Activated CD8-positive, alpha-beta memory T cell treated with anti-CD3 and anti-CD28 coated beads, Interleukin-2, amount 50 U/mL, for 24 hours (primary cell): ENCODE results near the gene SSBP2.
"Not testable (repeated sequence)": the region's sequence is repeated elsewhere in the genome, so short reads cannot be mapped to it uniquely, and the experiment has no call there.

Experiments used
- DNase-seq: peaks from one replicate; pipeline ENCODE4 v3.0.0-alpha.2; 2020; ENCODE audit errors: extremely low read depth

Gene SSBP2

DNA sequence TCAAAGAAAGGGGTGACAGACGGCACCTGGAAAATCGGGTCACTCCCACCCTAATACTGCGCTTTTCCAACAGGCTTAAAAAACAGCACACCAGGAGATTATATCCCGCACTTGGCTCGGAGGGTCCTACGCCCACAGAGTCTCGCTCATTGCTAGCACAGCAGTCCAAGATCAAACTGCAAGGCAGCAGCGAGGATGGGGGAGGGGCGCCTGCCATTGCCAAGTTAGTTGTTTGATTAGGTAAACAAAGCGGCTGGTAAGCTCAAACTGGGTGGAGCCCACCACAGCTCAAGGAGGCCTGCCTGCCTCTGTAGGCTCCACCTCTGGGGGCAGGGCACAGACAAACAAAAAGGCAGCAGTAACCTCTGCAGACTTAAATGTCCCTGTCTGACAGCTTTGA lies 158.8 kb downstream of the SSBP2 start:
- DNase-seq: not testable (repeated sequence)

DNA sequence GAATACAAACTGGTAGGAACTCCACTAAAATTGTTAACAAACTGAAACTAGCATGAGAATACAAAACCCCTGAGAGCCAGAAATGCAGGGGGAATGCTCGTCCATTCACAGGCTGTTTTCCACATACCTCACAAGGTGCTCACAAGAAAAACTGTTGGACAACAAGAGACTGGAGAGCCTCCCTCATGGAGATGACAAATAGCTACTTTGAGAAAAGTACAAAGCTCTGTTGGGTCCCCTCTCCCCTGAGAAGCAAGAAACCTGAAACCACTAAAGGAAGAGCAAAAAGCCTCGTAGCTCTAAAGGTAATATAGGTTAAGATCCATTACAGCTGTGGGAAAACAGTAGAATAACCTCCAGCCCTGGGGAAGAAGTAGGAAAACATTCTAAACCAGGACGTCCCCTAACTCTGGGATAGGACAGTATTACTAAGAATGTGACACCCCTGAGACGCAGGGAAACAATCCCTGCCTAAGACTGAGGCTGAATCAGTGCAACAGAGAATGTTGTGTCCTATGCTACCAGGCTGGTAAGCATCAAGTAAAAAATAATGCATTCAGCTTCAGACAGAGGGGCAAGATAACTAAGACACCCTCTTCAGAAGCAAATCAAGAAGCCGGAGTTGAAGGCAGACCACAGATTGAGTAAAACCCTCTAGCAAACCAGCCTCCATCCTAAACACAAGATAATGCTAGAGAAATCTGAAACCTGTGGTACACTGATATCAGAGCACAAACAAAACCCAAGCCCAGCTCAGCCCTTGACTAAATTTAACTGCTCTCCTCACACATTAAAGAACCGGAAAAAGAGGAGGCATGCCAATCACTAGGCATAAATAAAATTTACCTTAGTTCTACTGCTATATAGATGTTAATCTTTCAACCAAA lies 160.2 kb downstream of the SSBP2 start:
- no peak for DNase-seq

DNA sequence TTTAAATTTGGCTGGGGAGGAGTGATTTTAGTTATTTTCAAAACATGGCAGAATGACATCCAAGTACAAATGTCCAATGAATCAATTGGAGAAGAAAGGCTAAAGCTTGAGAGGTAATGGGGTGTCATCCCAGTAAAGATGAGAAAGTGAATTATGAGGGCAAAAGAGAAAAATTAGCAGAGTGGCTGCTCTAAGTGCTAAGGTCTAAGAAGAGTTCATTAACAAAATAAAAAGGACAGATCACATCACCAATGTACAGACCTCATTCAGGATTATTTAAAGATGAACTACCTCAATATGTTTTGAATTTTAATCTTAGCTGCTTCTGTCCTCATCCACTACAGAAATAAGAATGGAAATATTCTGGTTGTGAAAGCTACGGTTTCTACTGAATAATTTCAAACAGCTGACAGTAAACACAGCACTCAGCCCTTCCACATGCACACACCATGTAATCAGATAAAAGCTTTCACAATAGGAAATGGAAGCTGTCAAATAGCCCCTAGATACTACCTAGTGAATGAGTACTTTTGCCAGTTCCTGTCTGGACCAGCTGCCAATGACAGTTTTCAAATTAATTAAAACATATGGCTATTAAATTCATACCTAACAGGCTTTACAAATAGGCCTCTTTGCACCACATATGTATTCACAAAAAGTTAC lies 171.5 kb downstream of the SSBP2 start:
- DNase-seq: no peak

DNA sequence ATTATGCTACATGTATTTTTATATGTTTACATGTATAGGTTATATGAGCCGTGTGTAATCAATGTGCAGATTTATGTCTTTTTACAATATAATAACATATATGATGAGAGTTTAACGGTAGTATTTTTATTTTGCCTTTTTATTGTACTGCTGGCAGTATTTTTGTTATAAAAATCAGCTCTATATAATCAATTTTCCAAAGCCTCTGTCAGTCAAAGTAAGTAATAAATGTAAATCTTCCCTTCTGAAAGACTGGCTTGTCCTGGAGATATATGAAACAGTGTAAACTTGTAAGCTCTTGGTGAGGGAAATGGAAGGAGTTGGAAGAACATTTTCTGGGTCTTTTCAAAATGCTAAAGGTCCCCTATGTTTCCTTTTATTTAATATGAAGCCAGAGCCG lies 173.8 kb downstream of the SSBP2 start:
- DNase-seq: no peak

DNA sequence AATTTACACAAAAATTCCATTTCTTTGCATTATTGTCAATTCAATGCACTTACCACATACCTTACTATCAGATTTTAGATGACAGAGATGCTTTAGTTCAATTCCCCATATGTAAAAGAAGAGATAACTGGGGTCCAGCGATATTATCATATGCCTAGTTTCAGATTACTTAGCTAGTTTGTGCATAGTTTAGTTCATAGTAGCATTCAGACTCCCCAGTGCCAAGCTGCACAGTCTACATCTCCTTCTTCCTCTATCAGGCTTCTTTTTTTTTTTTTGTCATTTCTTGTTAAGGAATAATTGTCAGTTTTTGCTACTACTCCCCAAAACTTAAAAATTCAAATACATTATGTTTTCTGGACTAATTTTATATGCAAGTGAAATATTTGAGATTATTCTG lies 175.0 kb downstream of the SSBP2 start:
- no peak for DNase-seq

DNA sequence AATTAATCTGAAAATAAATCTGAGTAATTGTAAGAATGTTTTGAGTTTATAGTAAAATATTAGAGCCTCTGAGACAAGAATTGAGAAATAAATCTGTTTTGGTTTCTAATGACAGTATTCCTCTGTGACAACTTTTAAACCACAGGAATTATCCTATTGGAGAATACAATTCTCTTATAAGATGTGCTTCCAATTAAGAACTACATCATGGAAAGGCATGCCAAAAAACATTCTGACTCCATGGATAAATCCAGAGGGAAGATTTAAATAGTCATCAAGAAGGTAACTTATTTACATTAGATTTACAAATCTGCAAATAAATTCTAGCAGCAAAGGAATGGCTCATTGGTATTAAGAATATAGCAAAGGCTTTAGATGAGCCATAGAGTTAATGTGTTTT lies 178.7 kb downstream of the SSBP2 start:
- no peak for DNase-seq

DNA sequence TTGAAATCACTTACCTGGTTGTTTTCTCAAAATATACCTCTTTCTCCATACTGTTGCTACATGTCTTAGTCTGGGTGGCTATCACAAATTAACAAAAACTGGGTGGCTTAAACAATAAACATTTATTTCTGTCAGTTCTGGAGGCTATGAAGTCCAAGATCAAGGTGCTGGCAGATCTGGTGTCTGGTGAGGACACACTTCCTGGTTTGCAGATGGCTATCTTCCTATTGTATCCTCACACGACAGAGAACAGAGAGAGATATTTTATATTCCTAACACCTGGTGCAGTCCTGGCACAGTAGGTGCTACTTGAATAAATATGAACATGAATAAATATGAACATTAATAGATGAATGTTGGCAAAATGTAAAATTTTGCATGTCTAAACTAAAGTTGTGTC lies 192.7 kb downstream of the SSBP2 start:
- no peak for DNase-seq

DNA sequence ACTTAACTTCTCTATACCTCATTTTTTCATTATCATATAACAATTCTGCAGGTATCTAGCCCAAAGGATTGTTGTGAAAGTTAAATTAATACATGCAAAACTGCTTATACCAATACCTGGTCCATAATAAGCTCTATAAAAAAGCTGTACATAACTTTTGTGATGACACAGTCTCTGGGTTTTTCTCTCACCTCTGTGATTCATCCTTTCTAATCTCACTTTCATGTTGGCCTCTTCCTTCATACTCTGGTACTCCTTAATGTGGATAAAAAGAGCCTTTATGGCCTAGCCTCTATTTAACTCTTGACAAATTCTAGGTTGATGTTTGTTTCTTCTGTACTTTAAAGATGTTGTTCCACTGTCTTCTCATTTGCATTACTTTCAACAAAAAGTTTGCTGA lies 194.1 kb downstream of the SSBP2 start:
- no peak for DNase-seq

DNA sequence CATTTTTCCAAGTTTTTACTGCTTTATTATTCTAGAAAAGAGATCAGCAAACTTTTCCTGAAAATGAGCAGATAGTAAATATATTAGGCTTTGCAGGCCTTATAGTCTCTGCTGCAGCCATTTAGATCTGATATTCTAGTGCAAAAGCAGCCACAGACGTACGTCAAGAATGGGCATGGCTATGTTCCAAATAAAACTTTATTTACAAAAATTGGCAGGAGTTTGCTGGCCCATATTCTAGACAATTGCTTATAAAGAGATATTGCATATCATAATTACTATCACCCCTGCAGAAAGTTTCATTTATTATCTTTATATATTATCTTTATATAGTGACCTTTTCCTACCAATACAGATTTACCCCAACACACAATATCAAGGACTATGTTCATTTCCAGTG lies 195.0 kb downstream of the SSBP2 start:
- no peak for DNase-seq

DNA sequence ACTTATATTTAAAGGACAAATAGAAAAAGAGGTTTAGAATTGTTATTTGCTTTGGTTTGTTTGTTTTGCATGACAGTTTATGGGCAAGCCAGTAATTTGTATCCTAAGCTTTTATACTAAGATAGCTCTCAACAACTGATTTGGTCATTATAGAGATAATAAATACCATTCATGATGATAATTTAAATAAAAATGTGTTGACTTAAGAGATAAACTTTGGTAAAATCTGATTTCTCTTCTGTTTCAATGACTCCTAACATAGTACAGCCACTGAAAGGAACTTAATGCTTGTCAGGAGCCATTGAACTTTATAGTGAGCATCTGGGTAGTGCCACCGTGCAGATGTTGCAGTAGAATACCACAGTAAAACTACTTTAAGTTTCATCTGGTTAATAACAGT lies 196.2 kb downstream of the SSBP2 start:
- no peak for DNase-seq

DNA sequence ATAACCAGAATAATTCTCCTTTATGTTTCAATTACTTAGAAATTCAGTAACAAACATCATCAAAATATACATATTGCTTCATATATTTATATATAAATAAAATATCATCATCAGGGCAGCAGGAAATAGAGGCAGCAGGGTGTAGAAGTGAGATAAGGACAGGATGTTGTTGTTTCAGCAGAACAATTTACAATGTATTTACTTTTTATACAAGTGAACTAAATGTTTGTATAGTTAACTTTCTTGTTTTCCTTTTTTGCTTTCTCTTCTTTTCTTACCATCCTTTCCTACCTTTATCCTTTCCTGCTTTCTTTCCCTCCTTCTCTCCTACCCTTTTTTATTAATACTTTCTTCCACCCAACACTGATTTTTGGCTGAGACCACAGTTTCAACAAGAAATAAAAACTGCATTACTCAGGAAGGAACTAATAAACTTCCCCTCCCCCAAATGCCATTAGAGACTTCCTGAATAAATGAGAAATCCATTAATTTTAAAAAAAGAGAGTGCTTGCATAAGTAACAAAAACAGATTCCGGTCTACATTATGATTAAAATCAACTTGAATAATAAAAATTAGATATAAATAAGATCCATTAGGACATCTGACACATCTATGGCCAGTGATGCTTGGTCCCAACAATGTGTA lies 197.2 kb downstream of the SSBP2 start:
- DNase-seq: no peak

DNA sequence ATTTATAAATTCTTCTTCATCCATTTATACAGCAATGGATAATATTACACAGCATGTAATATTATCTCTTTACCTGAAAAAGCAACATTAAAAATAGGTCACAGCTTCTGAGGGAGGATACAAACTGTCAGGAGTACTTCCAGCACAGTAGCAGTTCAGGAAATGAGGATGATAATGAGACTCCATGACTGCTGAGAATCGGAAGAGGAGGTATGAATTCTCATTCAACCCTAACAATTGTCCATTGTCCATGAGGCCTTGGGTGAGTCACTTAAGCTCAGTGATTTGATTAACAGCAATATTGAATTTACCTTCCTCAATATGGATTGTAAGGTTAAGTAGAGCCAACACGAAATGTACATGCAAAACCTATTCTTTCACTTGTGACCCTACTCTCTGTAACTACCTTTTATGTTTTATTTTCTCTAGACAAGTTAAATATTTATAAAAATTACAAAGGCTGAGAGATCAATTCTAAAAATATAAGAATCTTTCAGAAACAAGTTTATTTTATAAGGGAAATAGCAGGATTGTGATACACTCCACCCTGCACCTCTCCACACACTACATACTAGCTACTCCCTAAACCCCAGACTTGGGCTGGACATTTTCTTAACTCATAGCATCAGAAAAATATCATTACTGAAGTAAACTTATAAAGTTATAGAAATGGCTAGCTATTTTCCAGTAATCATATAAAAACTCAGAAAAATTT lies 197.9 kb downstream of the SSBP2 start:
- no peak for DNase-seq

DNA sequence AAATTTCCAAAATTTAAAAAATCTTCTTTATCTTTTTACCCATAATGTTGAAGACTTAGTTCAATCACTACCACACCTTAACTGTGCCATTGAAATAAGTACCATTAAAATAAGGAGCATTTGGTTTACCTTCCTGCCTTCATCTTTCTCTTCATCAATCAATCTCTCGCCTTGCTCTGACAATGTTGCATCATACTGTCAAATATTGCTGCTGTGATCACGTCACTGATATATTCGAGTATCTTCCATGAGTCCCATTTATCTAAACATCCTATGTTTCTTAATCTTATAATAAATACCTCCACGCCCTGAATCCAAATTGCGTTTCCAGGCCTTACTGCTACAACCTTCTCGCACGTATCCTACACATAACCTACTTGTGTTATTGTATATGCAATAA lies 201.8 kb downstream of the SSBP2 start:
- DNase-seq: no peak

DNA sequence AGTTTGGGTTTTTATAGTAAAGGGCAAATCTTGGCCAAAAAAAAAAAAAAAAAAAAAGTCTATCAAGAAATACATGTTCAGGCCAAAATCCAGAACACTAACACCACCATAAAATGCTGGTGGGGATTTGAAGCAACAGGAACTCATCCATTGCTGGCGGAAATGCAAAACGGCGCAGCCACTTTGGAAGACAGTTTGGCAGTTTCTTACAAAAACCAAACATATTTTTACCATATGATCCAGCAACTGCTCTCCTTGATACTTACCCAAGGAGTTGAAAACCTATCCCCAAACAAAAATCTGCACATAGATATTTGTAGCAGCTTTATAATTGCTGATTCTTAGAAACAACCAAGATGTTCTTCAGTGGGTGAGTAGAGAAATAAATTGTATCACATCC lies 203.9 kb downstream of the SSBP2 start:
- no peak for DNase-seq

DNA sequence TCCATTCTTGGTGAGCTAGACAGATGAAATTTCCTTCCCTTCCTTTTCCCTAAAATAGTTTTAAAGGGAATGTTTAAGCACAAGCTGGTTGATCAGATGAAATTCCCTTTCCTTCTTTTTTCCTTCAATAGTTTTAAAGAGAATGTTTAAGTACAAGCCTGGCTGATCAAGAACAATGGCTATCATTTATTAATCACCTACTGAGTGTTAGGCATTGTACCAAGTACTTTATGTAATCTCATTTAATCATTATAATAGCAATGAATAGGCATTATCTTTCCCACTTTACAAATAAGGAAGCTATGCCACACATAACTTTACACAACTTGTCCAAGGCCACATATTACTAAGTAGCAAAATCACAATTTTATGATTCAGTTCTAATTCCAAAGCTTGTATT lies 205.0 kb downstream of the SSBP2 start:
- no peak for DNase-seq

DNA sequence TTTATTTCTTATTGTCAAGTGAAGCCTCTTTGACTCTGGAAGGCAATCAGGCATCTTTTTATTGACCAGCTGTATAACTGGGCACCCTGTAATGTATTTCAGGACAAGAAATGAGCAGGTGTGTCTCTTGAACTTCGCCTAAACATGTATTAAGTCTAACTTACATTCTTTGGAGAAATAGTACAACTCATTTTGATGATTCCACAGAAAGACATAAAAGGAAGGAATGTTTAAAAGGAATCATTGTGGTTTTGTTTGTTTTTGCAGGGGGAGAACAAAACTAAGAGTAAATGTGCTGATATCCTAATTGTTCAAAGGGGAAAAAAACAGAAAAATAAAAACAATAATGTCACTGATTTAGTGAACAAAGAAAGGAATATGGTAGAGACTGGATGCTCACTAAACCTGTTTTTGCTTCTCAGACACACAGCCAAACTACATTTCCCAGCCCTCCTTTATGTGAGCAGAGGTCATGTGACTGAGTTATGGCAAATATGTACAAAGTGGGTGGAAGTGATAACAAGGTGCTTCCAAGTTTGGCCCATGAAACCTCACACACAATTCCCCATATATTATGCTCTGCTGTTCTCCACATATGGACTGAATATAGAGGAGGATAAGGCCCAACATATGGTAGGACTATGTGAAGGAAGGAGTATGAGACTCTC lies 206.4 kb downstream of the SSBP2 start:
- no peak for DNase-seq

DNA sequence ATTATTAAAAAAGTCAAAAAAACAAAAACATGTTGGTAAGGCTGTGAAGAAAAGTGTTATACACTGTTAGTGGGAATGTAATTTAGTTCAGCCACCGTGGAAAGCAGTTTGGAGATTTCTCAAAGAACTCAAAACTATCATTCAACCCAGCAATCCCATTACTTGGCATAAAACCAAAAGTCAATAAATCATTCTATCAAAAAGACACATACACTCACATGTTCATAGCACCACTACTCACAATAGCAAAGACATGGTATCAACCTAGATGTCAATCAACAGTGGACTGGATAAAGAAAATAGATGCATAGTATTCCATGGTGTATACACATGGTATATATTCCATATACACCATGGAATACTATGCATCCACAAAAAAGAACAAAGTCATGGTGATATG lies 208.7 kb downstream of the SSBP2 start:
- no peak for DNase-seq

DNA sequence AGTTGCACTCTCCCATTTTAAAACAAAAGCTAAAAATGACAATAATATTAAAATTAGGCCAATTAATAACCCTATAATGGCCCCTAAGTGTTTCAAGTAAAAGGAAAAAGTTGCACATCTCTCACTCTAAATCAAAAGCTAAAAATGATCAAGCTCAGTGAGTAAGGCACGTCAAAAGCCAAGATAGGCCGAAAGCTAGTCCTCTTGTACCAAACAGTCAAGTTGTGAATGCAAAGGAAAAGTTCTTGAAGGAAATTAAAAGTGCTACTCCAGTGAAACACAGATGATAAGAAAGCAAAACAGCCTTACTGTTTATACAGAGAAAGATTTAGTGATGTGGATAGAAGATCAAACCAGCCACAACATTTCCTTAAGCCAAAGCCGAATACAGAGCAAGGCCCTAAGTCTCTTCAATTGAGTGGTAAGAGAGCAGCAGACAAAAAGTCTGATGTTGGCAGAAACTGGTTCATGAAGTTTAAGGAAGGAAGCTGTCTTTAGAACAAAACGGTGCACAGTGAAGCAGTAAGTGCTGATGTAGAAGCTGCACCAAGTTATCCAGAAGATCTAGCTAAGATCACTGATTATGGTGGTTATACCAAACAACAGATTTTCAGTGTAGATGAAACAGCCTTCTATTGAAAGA lies 212.9 kb downstream of the SSBP2 start:
- DNase-seq: no peak

DNA sequence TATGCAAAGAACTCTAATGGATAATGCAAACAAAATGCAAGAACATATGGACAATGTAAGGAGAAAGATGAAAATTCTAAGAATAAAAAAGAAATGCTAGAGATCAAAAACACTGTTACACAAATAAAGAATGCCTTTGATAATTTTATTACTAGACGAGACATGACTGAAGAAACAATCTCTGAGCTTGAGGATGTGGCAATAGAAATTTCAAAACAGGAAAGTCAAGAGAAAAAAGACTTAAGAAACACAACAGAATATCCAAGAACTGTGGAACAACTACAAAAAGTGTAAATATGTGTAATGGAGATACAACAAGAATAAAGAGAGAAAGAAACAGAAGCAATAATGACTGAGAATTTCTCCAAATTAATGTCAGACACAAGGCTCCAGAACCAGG lies 216.5 kb downstream of the SSBP2 start:
- no peak for DNase-seq

DNA sequence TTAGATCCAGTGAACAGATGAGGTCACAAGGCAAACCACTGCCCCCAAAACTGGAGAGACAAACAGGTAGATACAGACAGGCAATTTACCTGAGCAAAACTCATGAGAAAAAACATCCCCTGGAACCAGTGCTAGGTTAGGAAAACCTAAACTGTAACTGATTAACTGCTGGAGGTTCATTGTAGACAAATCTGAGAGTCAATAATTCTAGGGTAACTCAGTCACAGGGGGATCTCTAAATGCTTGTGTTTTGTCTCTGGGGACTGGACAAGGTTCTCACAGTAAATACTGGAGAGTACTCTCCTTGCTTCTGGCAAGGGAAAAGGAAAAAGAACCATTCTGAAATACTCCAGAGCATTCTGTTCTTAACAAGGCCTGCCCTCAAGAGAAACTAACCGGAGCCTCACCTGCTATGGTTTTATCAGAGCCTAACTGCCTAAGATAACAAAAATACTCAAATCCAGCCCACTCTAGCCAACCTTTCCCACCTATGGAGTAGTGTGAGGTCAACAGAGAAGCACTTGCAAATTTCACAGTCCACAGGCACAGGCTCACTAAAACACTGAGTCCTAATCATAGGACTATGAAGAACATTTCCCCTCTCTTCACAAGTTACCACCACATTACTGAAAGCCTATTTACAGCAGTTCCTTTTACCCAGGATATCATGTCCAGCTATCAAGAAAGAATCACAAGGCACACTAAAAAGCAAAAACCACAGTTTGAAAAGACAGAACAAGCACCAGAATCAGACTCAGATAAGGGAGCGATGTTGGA lies 217.1 kb downstream of the SSBP2 start:
- DNase-seq: no peak
